AG08396 (cell line): ENCODE measurements around the gene CLHC1.
"Not testable (repeated sequence)": the region's sequence is repeated elsewhere in the genome, so short reads cannot be mapped to it uniquely, and the experiment has no call there.

Source experiments
- DNase-seq: peaks from one replicate; pipeline ENCODE4 v3.0.0; 2012; ENCODE audit warnings: low spot score, mixed read lengths

CLHC1 gene

DNA sequence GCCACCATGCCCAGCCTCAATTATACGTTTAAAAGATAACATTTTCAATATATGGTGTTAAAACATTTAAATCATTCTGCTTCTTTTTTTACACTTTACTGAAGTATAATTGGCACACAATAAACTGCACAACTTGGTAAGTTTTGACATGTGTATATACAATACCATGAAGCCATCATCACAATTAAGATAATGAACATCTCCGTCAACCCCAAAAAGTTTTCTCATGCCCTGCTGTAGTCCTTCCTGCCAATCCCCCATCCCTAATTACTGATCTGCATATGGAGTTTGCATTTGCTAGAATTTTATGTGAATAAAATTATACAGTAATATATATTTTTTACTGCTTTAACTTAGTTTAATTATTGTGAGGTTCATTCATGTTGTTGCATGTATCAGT, 96.6 kb downstream of the CLHC1 start:
- no peak for DNase-seq

DNA sequence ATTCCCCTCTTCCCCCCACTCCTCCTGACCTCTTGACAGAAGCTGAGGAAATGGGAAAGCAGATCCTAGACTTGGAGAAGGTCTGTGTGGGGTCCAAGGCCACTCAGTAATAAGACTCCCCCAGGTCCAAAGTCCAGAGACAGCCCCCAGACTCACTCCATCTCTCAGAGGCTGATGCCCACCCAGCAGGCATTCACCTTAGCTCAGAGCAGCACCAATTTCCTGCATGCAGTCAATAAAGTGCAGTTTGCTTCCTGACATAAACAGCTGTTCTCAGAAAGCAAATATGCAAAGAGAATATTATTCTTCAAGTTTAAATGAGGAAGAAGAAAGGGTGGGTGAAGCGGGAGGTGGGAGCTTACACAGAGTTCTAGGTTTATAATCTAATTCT, 97.8 kb downstream of the CLHC1 start:
- no peak for DNase-seq

DNA sequence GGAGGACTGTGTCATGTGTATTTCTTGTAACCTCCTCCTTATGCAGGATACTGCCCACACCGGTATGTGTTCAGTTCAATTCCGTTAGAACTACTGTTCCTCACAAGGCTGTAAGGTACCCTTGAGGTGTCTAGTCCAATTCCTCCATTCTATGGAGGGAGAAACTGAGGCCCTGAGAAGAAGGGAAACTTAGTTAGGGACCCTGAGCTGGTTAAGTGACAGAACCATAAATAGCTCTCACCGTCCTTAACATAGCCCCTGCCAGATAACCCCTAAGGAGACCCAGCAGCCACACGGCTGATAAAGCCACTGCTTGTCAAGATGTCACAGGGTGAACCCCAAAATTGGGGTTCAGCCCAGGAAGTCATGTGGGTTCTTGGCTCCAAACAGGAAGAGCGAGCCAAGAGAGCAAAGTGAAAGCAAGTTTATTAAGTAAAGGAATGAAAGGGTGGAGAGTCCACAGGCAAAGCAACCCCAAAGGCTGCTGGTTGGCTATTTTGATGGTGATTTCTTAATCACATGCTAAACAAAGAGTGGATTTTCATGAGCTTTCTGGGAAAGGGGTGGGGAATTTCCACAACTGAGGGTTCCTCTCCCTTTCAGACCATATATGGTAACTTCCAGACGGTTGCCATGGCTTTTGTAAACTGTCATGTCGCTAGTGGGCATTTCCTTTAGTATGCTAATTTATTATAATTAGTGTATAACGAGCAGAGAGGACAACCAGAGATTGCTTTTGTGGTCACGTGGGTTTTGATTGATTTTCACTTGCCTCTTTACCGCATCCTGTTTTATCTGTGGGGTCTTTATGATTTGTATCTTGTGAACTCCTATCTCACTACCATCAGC, 98.4 kb downstream of the CLHC1 start:
- DNase-seq, result peak; percentile 82

- DNase-seq, result no peak
Measured at GRCh38 chr2:55130849-55131248, 101.2 kb downstream of the CLHC1 start.

- DNase-seq, result not testable (repeated sequence)
Measured at GRCh38 chr2:55126643-55127042, 105.5 kb downstream of the CLHC1 start.
